Measurements from ENCODE around the gene FMN2. TPM values are rescaled to one million over a fixed set of nuclear protein-coding genes. Genes with fewer than 3 reads are reported as not detected.

Gene FMN2
- total RNA-seq, 3 donors from 2014 or later, result 0.80 to 4.2 (median 3.3) TPM

- Histone ChIP-seq H3K9me3 (peaks cover 0 to 4% of the 10 kb centered on the region in 2 donors), H3K36me3 (no peaks in the 10 kb centered on the region), H3K4me3 (no peak overlapping the region), H3K27me3 (no peaks in the 10 kb centered on the region), H3K27ac (no peak overlapping the region), H3K4me1 (no peaks in the 10 kb centered on the region)
- TF ChIP-seq POLR2A (IDR thresholded peaks at IDR 0.05) (no peak), CTCF (IDR thresholded peaks at IDR 0.05) (no peak), POLR2AphosphoS5 (IDR thresholded peaks at IDR 0.05) (no peak)
- DNase-seq (ENCODE audit: low spot score in 2 of 2), result no peak
- intact Hi-C loops (cut with DNase I; ENCODE audit: low total_unique reads), result no loop called here
These were observed 216.4 kb downstream of the FMN2 start for GRCh38 chr1:240308096-240308495.

GRCh38 chr1:240309769-240310168 is 218.1 kb downstream of the FMN2 start:
- no peaks in the 10 kb centered on the region for H3K36me3 ChIP-seq
- no peak overlapping the region for H3K27ac ChIP-seq
- intact Hi-C loops (cut with DNase I; ENCODE audit: low total_unique reads), result no loop called here
- no peak for DNase-seq (ENCODE audit: low spot score in 2 of 2)
- no peaks in the 10 kb centered on the region for H3K4me1 ChIP-seq
- TF ChIP-seq POLR2AphosphoS5 (IDR thresholded peaks at IDR 0.05), result no peak
- no peak for TF ChIP-seq POLR2A (IDR thresholded peaks at IDR 0.05)
- TF ChIP-seq CTCF (IDR thresholded peaks at IDR 0.05), result no peak
- H3K9me3 ChIP-seq, result peaks cover 0 to 4% of the 10 kb centered on the region in 2 donors
- H3K4me3 ChIP-seq, result no peak overlapping the region
- H3K27me3 ChIP-seq, result no peaks in the 10 kb centered on the region

GRCh38 chr1:240310226-240310925 is 218.7 kb downstream of the FMN2 start:
- H3K9me3 ChIP-seq, result peaks cover 0 to 4% of the 10 kb centered on the region in 2 donors
- H3K4me1 ChIP-seq, result no peaks in the 10 kb centered on the region
- intact Hi-C loops (cut with DNase I; ENCODE audit: low total_unique reads), result no loop called here
- H3K27me3 ChIP-seq, result no peaks in the 10 kb centered on the region
- no peak for TF ChIP-seq POLR2A (IDR thresholded peaks at IDR 0.05)
- TF ChIP-seq POLR2AphosphoS5 (IDR thresholded peaks at IDR 0.05), result no peak
- no peak for TF ChIP-seq CTCF (IDR thresholded peaks at IDR 0.05)
- H3K36me3 ChIP-seq, result no peaks in the 10 kb centered on the region
- no peak overlapping the region for H3K4me3 ChIP-seq
- DNase-seq (ENCODE audit: low spot score in 2 of 2), result no peak
- no peak overlapping the region for H3K27ac ChIP-seq

- intact Hi-C loops (cut with DNase I; ENCODE audit: low total_unique reads), result no loop called here
- Histone ChIP-seq H3K4me3 (no peak overlapping the region), H3K36me3 (no peaks in the 10 kb centered on the region), H3K27ac (no peak overlapping the region), H3K27me3 (no peaks in the 10 kb centered on the region), H3K9me3 (peaks cover 0 to under 1% of the 10 kb centered on the region in 2 donors), H3K4me1 (no peaks in the 10 kb centered on the region)
- no peak for TF ChIP-seq CTCF (IDR thresholded peaks at IDR 0.05)
- no peak for TF ChIP-seq POLR2AphosphoS5 (IDR thresholded peaks at IDR 0.05)
- TF ChIP-seq POLR2A (IDR thresholded peaks at IDR 0.05), result no peak
- no peak for DNase-seq (ENCODE audit: low spot score in 2 of 2)
These were observed 221.2 kb downstream of the FMN2 start for GRCh38 chr1:240312872-240313271.

- no peaks in the 10 kb centered on the region for H3K27me3 ChIP-seq
- no peak overlapping the region for H3K4me3 ChIP-seq
- no peak overlapping the region for H3K27ac ChIP-seq
- no peaks in the 10 kb centered on the region for H3K4me1 ChIP-seq
- no peaks in the 10 kb centered on the region for H3K9me3 ChIP-seq
- intact Hi-C loops (cut with DNase I; ENCODE audit: low total_unique reads), result no loop called here
- DNase-seq (ENCODE audit: low spot score in 2 of 2), result no peak
- TF ChIP-seq CTCF (IDR thresholded peaks at IDR 0.05), result no peak
- no peaks in the 10 kb centered on the region for H3K36me3 ChIP-seq
These were observed 223.4 kb downstream of the FMN2 start for GRCh38 chr1:240314845-240315801.
